Measurements from ENCODE around the gene HBS1L.
A peak's percentile ranks its signal among the peaks of the same experiment; 100 is the strongest.

The HBS1L gene

GRCh38 chr6:134983823-134984222 is 70.8 kb downstream of the HBS1L start:
- H3K36me3 ChIP-seq (ENCODE audit: control insufficient read depth in 1 of 2, insufficient read depth in 2 of 2, low read length in 2 of 2), result peaks cover 2 to 4% of the 10 kb centered on the region in 2 experiments

GRCh38 chr6:134982161-134982560 is 72.5 kb downstream of the HBS1L start:
- Histone ChIP-seq H2BK120ac (ENCODE audit: insufficient read depth, low read length, poor library complexity) (no peak overlapping the region), H3K14ac (ENCODE audit: low read length) (no peak overlapping the region), H3K18ac (ENCODE audit: low read length) (no peak overlapping the region), H3K4ac (ENCODE audit: low read depth, low read length) (no peak overlapping the region), H2AK5ac (ENCODE audit: low read length) (no peak overlapping the region), H3K79me2 (ENCODE audit: control insufficient read depth, insufficient read depth, low read length, poor library complexity) (no peaks in the 10 kb centered on the region), H3K4me1 (ENCODE audit: control insufficient read depth in 1 of 2, insufficient read depth in 2 of 2, low read length in 2 of 2) (no peaks in the 10 kb centered on the region), H2AFZ (ENCODE audit: insufficient read depth, low read length, poor library complexity) (no peak overlapping the region), H4K91ac (ENCODE audit: low read depth, low read length) (no peak overlapping the region), H3K23ac (ENCODE audit: low read length) (no peak overlapping the region), H3K79me1 (ENCODE audit: low read length) (peaks cover 1% of the 10 kb centered on the region), H4K8ac (ENCODE audit: low read depth, low read length) (no peak overlapping the region), H4K12ac (ENCODE audit: low read depth, low read length) (no peak overlapping the region), H3K27me3 (ENCODE audit: insufficient read depth, low read length) (no peaks in the 10 kb centered on the region), H3K27ac (ENCODE audit: low read depth, low read length) (no peak overlapping the region), H2BK12ac (ENCODE audit: low read length) (no peak overlapping the region), H3K9ac (ENCODE audit: low read length) (no peak overlapping the region), H3K4me3 (ENCODE audit: low read depth, low read length) (no peak overlapping the region), H2BK5ac (ENCODE audit: low read depth, low read length, poor library complexity) (no peak overlapping the region), H3K4me2 (ENCODE audit: low read length) (no peak overlapping the region), H3K36me3 (ENCODE audit: control insufficient read depth in 1 of 2, insufficient read depth in 2 of 2, low read length in 2 of 2) (peaks cover 2 to 4% of the 10 kb centered on the region in 2 experiments), H3K9me3 (ENCODE audit: insufficient read depth, low read depth, low read length) (no peaks in the 10 kb centered on the region)
- no CpG with 5 or more reads among the region's 3 CpGs for WGBS (ENCODE audit: extremely low coverage, insufficient coverage, insufficient read length)
- no peak for DNase-seq

More at GRCh38 chr6:134983823-134984222, 70.8 kb downstream of the HBS1L start:
- Histone ChIP-seq H3K14ac (ENCODE audit: low read length) (no peak overlapping the region), H3K4me3 (ENCODE audit: low read depth, low read length) (no peak overlapping the region), H3K4me1 (ENCODE audit: control insufficient read depth in 1 of 2, insufficient read depth in 2 of 2, low read length in 2 of 2) (no peaks in the 10 kb centered on the region), H2BK5ac (ENCODE audit: low read depth, low read length, poor library complexity) (no peak overlapping the region), H3K18ac (ENCODE audit: low read length) (no peak overlapping the region), H3K9ac (ENCODE audit: low read length) (no peak overlapping the region), H3K27me3 (ENCODE audit: insufficient read depth, low read length) (no peaks in the 10 kb centered on the region), H2BK12ac (ENCODE audit: low read length) (no peak overlapping the region), H4K8ac (ENCODE audit: low read depth, low read length) (no peak overlapping the region), H3K27ac (ENCODE audit: low read depth, low read length) (no peak overlapping the region), H4K91ac (ENCODE audit: low read depth, low read length) (no peak overlapping the region), H3K79me1 (ENCODE audit: low read length) (peaks cover 1% of the 10 kb centered on the region), H3K23ac (ENCODE audit: low read length) (no peak overlapping the region), H2BK120ac (ENCODE audit: insufficient read depth, low read length, poor library complexity) (no peak overlapping the region), H4K12ac (ENCODE audit: low read depth, low read length) (no peak overlapping the region), H3K4ac (ENCODE audit: low read depth, low read length) (no peak overlapping the region), H3K9me3 (ENCODE audit: insufficient read depth, low read depth, low read length) (no peaks in the 10 kb centered on the region), H3K4me2 (ENCODE audit: low read length) (no peak overlapping the region), H2AK5ac (ENCODE audit: low read length) (no peak overlapping the region), H2AFZ (ENCODE audit: insufficient read depth, low read length, poor library complexity) (no peak overlapping the region), H3K79me2 (ENCODE audit: control insufficient read depth, insufficient read depth, low read length, poor library complexity) (no peaks in the 10 kb centered on the region)
- no peak for DNase-seq
- no CpG with 5 or more reads among the region's 2 CpGs for WGBS (ENCODE audit: extremely low coverage, insufficient coverage, insufficient read length)

- no peak overlapping the region for H4K8ac ChIP-seq (ENCODE audit: low read depth, low read length)
- no peak overlapping the region for H3K18ac ChIP-seq (ENCODE audit: low read length)
- H4K12ac ChIP-seq (ENCODE audit: low read depth, low read length), result no peak overlapping the region
- no CpG with 5 or more reads among the region's 1 CpG for WGBS (ENCODE audit: extremely low coverage, insufficient coverage, insufficient read length)
- H3K4ac ChIP-seq (ENCODE audit: low read depth, low read length), result no peak overlapping the region
- no peak overlapping the region for H2BK12ac ChIP-seq (ENCODE audit: low read length)
- H3K27me3 ChIP-seq (ENCODE audit: insufficient read depth, low read length), result no peaks in the 10 kb centered on the region
- H2BK5ac ChIP-seq (ENCODE audit: low read depth, low read length, poor library complexity), result no peak overlapping the region
- H3K9ac ChIP-seq (ENCODE audit: low read length), result no peak overlapping the region
- no peak overlapping the region for H3K4me2 ChIP-seq (ENCODE audit: low read length)
- peaks cover 1% of the 10 kb centered on the region for H3K79me1 ChIP-seq (ENCODE audit: low read length)
- H2BK120ac ChIP-seq (ENCODE audit: insufficient read depth, low read length, poor library complexity), result no peak overlapping the region
- H3K79me2 ChIP-seq (ENCODE audit: control insufficient read depth, insufficient read depth, low read length, poor library complexity), result no peaks in the 10 kb centered on the region
- no peak overlapping the region for H3K27ac ChIP-seq (ENCODE audit: low read depth, low read length)
- no peaks in the 10 kb centered on the region for H3K4me1 ChIP-seq (ENCODE audit: control insufficient read depth in 1 of 2, insufficient read depth in 2 of 2, low read length in 2 of 2)
- peaks cover 2 to 4% of the 10 kb centered on the region in 2 experiments for H3K36me3 ChIP-seq (ENCODE audit: control insufficient read depth in 1 of 2, insufficient read depth in 2 of 2, low read length in 2 of 2)
- no peak overlapping the region for H2AFZ ChIP-seq (ENCODE audit: insufficient read depth, low read length, poor library complexity)
- H2AK5ac ChIP-seq (ENCODE audit: low read length), result no peak overlapping the region
- peak in 1 of 2 donors; percentile 48 for DNase-seq
- no peak overlapping the region for H4K91ac ChIP-seq (ENCODE audit: low read depth, low read length)
- H3K9me3 ChIP-seq (ENCODE audit: insufficient read depth, low read depth, low read length), result no peaks in the 10 kb centered on the region
- no peak overlapping the region for H3K4me3 ChIP-seq (ENCODE audit: low read depth, low read length)
- no peak overlapping the region for H3K23ac ChIP-seq (ENCODE audit: low read length)
- H3K14ac ChIP-seq (ENCODE audit: low read length), result no peak overlapping the region
Observed at GRCh38 chr6:134980846-134981245, 73.8 kb downstream of the HBS1L start.

- H3K14ac ChIP-seq (ENCODE audit: low read length), result no peak overlapping the region
- H4K8ac ChIP-seq (ENCODE audit: low read depth, low read length), result no peak overlapping the region
- H3K4ac ChIP-seq (ENCODE audit: low read depth, low read length), result no peak overlapping the region
- H3K4me3 ChIP-seq (ENCODE audit: low read depth, low read length), result no peak overlapping the region
- H3K79me2 ChIP-seq (ENCODE audit: control insufficient read depth, insufficient read depth, low read length, poor library complexity), result no peaks in the 10 kb centered on the region
- no peaks in the 10 kb centered on the region for H3K79me1 ChIP-seq (ENCODE audit: low read length)
- H3K23ac ChIP-seq (ENCODE audit: low read length), result no peak overlapping the region
- H3K27me3 ChIP-seq (ENCODE audit: insufficient read depth, low read length), result no peaks in the 10 kb centered on the region
- no peak overlapping the region for H2BK5ac ChIP-seq (ENCODE audit: low read depth, low read length, poor library complexity)
- no peak overlapping the region for H3K9ac ChIP-seq (ENCODE audit: low read length)
- no peak overlapping the region for H2BK12ac ChIP-seq (ENCODE audit: low read length)
- WGBS (ENCODE audit: extremely low coverage, insufficient coverage, insufficient read length), result no CpG with 5 or more reads among the region's 6 CpGs
- H3K27ac ChIP-seq (ENCODE audit: low read depth, low read length), result no peak overlapping the region
- H3K36me3 ChIP-seq (ENCODE audit: control insufficient read depth in 1 of 2, insufficient read depth in 2 of 2, low read length in 2 of 2), result peaks cover 0 to 4% of the 10 kb centered on the region in 2 experiments
- H3K9me3 ChIP-seq (ENCODE audit: insufficient read depth, low read depth, low read length), result no peaks in the 10 kb centered on the region
- no peak overlapping the region for H2AFZ ChIP-seq (ENCODE audit: insufficient read depth, low read length, poor library complexity)
- DNase-seq, result no peak
- no peak overlapping the region for H2BK120ac ChIP-seq (ENCODE audit: insufficient read depth, low read length, poor library complexity)
- no peak overlapping the region for H2AK5ac ChIP-seq (ENCODE audit: low read length)
- H3K4me2 ChIP-seq (ENCODE audit: low read length), result no peak overlapping the region
- no peak overlapping the region for H4K12ac ChIP-seq (ENCODE audit: low read depth, low read length)
- H3K4me1 ChIP-seq (ENCODE audit: control insufficient read depth in 1 of 2, insufficient read depth in 2 of 2, low read length in 2 of 2), result no peaks in the 10 kb centered on the region
- H3K18ac ChIP-seq (ENCODE audit: low read length), result no peak overlapping the region
- no peak overlapping the region for H4K91ac ChIP-seq (ENCODE audit: low read depth, low read length)
Observed at GRCh38 chr6:134979142-134979541, 75.5 kb downstream of the HBS1L start.

Data from trophoblast cell (in vitro differentiated cells and primary cell).